Endodermal cell (in vitro differentiated cells): ENCODE results near the gene GTF2IRD1. TPM values are rescaled to one million over a fixed set of nuclear protein-coding genes. Genes with fewer than 3 reads are reported as not detected.

Experiments used
- DNase-seq: peaks from one replicate; pipeline ENCODE4 v3.0.0-alpha.2; 2017
- H3K27ac ChIP-seq: 2 replicates; pipeline ENCODE4 v1.5.1; 2013; ENCODE audit warnings: mild to moderate bottlenecking, low read depth, low read length, moderate library complexity
- H3K27me3 ChIP-seq: 2 replicates; pipeline ENCODE4 v1.6.1; 2013; ENCODE audit warnings: mild to moderate bottlenecking, low read length, moderate library complexity; ENCODE audit not compliant: insufficient read depth, control insufficient read depth, poor library complexity, severe bottlenecking
- H3K36me3 ChIP-seq: 2 replicates; pipeline ENCODE4 v1.7.0; 2013; ENCODE audit warnings: mild to moderate bottlenecking, low read length, moderate library complexity; ENCODE audit not compliant: control insufficient read depth, insufficient read depth
- H3K4me1 ChIP-seq: one replicate; pipeline ENCODE4 v1.7.0; 2013; ENCODE audit warnings: low read length; ENCODE audit not compliant: control insufficient read depth, insufficient read depth
- H3K4me3 ChIP-seq: 2 replicates; pipeline ENCODE4 v1.5.1; 2013; ENCODE audit warnings: mild to moderate bottlenecking, low read length, moderate library complexity
- H3K9ac ChIP-seq: 2 replicates; pipeline ENCODE4 v1.6.1; 2013; ENCODE audit warnings: mild to moderate bottlenecking, low read length, moderate library complexity; ENCODE audit not compliant: poor library complexity, severe bottlenecking; ENCODE audit errors: extremely low read depth
- H3K9me3 ChIP-seq: 2 replicates; pipeline ENCODE4 v1.6.1; 2013; ENCODE audit warnings: mild to moderate bottlenecking, low read length, moderate library complexity; ENCODE audit not compliant: control insufficient read depth
- H3K27ac Mint-ChIP-seq: 2 replicates; pipeline ENCODE4 v1.8.0; 2020; ENCODE audit warnings: mixed read lengths
- H3K27me3 Mint-ChIP-seq: 2 replicates; pipeline ENCODE4 v1.8.0; 2021; ENCODE audit warnings: mild to moderate bottlenecking, mixed read lengths; ENCODE audit not compliant: insufficient read depth
- H3K36me3 Mint-ChIP-seq: 2 replicates; pipeline ENCODE4 v1.8.0; 2020; ENCODE audit warnings: low read depth, mixed read lengths
- H3K4me1 Mint-ChIP-seq: 2 replicates; pipeline ENCODE4 v1.8.0; 2020; ENCODE audit warnings: mixed read lengths
- H3K4me3 Mint-ChIP-seq: 2 replicates; pipeline ENCODE4 v1.8.0; 2020; ENCODE audit warnings: mild to moderate bottlenecking, moderate library complexity, mixed read lengths
- H3K9me3 Mint-ChIP-seq: 2 replicates; pipeline ENCODE4 v1.8.0; 2020; ENCODE audit warnings: mild to moderate bottlenecking, mixed read lengths
- WGBS, 2 experiments: methylation state at CpG; one replicate each; pipeline versions ENCODE4 v1.1.5 to v1.1.7; 2013; ENCODE audit warnings: missing lambda C conversion rate in 2 of 2, mixed read lengths in 1 of 2; ENCODE audit not compliant: insufficient coverage in 1 of 2, insufficient read length in 1 of 2; 5-methylcytosine and 5-hydroxymethylcytosine counted together
- total RNA-seq, 2 donors: library from RNA; stranded (reverse); fragmentation: NEBNext Ultra II Directional in 1 of 2; extraction: Animal tissue kit (Norgen Biotek cat#: 25700) in 1 of 2; gene quantifications; 2 replicates in 1 of 2; 3 replicates in 1 of 2; pipeline ENCODE4 v1.2.1, GENCODE V29; 2021
- TF ChIP-seq, protein P1 (sequence below): fragments of 200-600 bp; sonication (generic); conservative IDR thresholded peaks from 2 replicates; pipeline ENCODE4 v1.5.0; 2021; ENCODE audit warnings: antibody characterized with exemption, mild to moderate bottlenecking

Gene GTF2IRD1
- total RNA-seq, 2 donors from 2014 or later, result 54.8 to 84.4 TPM

GRCh38 chr7:74599244-74599643, 145.5 kb downstream of the GTF2IRD1 start:
- Mint-ChIP-seq H3K4me1 (no peaks in the 10 kb centered on the region), H3K27me3 (no peaks in the 10 kb centered on the region), H3K27ac (no peak overlapping the region), H3K9me3 (no peaks in the 10 kb centered on the region), H3K36me3 (peaks cover 76% of the 10 kb centered on the region), H3K4me3 (no peak overlapping the region)
- Histone ChIP-seq H3K4me3 (no peak overlapping the region), H3K9ac (no peak overlapping the region), H3K4me1 (no peaks in the 10 kb centered on the region), H3K36me3 (peaks cover 73% of the 10 kb centered on the region), H3K27me3 (no peaks in the 10 kb centered on the region), H3K27ac (no peak overlapping the region), H3K9me3 (no peaks in the 10 kb centered on the region)
- TF ChIP-seq, protein P1, sequence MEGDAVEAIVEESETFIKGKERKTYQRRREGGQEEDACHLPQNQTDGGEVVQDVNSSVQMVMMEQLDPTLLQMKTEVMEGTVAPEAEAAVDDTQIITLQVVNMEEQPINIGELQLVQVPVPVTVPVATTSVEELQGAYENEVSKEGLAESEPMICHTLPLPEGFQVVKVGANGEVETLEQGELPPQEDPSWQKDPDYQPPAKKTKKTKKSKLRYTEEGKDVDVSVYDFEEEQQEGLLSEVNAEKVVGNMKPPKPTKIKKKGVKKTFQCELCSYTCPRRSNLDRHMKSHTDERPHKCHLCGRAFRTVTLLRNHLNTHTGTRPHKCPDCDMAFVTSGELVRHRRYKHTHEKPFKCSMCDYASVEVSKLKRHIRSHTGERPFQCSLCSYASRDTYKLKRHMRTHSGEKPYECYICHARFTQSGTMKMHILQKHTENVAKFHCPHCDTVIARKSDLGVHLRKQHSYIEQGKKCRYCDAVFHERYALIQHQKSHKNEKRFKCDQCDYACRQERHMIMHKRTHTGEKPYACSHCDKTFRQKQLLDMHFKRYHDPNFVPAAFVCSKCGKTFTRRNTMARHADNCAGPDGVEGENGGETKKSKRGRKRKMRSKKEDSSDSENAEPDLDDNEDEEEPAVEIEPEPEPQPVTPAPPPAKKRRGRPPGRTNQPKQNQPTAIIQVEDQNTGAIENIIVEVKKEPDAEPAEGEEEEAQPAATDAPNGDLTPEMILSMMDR, result no peak
- 98 to 99% methylated on average over 4 of the region's 4 CpGs for WGBS, 2 experiments
- no peak for DNase-seq

DNA sequence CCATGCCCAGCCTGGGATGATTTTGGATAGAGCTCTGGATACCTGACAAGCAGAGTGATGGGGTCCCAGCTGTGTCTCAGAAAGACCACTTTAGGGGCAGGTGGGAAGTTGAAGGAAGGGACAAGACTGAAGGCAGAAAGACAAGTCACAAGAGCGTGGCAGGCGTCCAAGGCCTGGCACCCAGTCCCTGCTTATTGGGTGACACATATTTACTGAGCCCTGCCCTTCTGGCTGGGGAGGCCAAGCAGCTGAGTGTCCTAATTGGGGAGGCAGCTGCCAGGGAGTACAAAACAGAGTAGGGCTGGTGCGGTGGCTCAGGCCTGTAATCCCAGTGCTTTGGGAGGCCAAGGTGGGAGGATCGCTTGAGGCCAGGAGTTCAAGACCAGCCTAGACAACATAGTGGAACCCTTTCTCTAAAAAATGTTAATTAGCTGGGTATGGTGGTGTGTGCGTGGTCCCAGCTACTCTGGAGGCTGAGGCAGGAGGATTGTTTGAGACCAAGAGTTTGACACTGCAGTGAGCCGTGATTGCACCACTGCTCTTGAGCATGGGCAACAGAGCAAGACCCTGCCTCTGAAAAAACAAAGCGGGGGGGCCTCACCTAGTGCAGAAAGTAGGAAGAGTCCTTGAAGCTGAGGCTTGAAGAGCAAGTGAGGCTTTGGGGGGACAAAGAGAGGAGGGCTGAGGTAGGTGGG, 150.8 kb downstream of the GTF2IRD1 start:
- Mint-ChIP-seq H3K4me3 (no peak overlapping the region), H3K4me1 (peaks cover 3% of the 10 kb centered on the region), H3K36me3 (peaks cover 35% of the 10 kb centered on the region), H3K27me3 (no peaks in the 10 kb centered on the region), H3K9me3 (no peaks in the 10 kb centered on the region), H3K27ac (peak overlapping the region; percentile 44)
- no peak overlapping the region for H3K27ac ChIP-seq
- H3K9ac ChIP-seq, result no peak overlapping the region
- 95% methylated on average over 5 to 7 of the region's 7 CpGs for WGBS, 2 experiments
- H3K9me3 ChIP-seq, result no peaks in the 10 kb centered on the region
- H3K4me1 ChIP-seq, result no peaks in the 10 kb centered on the region
- H3K27me3 ChIP-seq, result no peaks in the 10 kb centered on the region
- peaks cover 27% of the 10 kb centered on the region for H3K36me3 ChIP-seq
- no peak overlapping the region for H3K4me3 ChIP-seq
- DNase-seq, result no peak
- TF ChIP-seq, protein P1, result no peak

DNA sequence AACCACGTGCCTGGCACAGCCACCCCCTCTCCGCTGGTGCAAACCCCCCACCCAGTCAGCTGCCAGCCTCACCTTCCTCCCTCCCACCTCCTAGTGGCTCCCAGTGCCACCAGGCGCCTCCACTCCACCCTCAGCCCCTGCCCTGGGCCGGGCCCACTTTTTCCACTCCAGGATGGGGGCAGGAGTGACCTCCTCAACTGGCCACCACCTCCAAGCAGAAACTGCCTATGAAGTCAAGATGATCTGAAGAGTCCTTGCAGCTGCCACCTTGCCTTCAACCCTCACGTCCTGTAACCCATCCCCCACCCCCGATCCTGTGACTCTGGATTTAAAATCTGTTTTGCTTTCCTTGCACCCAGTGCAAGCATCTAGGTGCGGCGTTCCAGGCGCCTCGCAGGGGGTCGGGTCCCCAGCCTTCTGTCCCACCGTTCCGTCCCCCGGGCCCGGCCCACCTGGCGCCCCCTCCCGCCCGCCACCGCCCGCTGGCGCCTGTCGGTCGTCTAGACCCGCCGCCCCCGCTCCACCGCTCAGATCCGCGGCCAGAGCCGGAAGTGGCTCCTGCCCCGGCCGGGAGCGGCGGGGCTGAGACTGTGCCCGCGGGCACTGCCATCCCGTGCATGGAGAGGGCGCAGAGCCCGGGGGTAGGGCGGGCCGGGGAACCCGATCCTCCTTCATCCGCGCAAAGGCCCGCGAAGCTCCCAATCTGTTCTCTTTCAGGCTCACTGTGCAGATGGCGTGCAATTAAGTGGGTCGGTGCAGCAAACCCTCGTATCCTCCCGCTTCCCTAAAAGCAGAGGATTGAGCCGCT, 152.6 kb downstream of the GTF2IRD1 start:
- no peak overlapping the region for H3K9ac ChIP-seq
- Mint-ChIP-seq H3K4me1 (peaks cover 3% of the 10 kb centered on the region), H3K27ac (peak overlapping the region; percentile 48), H3K36me3 (peaks cover 20% of the 10 kb centered on the region), H3K4me3 (peak overlapping the region; percentile 43), H3K27me3 (no peaks in the 10 kb centered on the region), H3K9me3 (no peaks in the 10 kb centered on the region)
- no peak overlapping the region for H3K4me3 ChIP-seq
- no peaks in the 10 kb centered on the region for H3K9me3 ChIP-seq
- WGBS, 2 experiments, result 29 to 38% methylated on average over 20 to 51 of the region's 51 CpGs
- no peak overlapping the region for H3K27ac ChIP-seq
- H3K36me3 ChIP-seq, result peaks cover 9% of the 10 kb centered on the region
- no peaks in the 10 kb centered on the region for H3K4me1 ChIP-seq
- DNase-seq, result peak; percentile 75
- H3K27me3 ChIP-seq, result no peaks in the 10 kb centered on the region
- TF ChIP-seq, protein P1, result peak; percentile 43
